HepG2 (cell line): ENCODE measurements around the gene ADIPOR2. TPM values are rescaled to one million over a fixed set of nuclear protein-coding genes. Genes with fewer than 3 reads are reported as not detected.

Experiments
- KDM5B ChIP-seq: sonication (generic); formaldehyde crosslinking; IDR thresholded peaks from 2 replicates; pipeline ENCODE4 v1.4.0; 2020; ENCODE audit warnings: missing genetic modification reagents, mild to moderate bottlenecking, borderline replicate concordance
- KIAA2018 ChIP-seq: sonication (generic); formaldehyde crosslinking; IDR thresholded peaks from 2 replicates; pipeline ENCODE4 v1.5.0; 2020; ENCODE audit warnings: mild to moderate bottlenecking, missing genetic modification reagents, borderline replicate concordance
- LCORL ChIP-seq, 2 experiments: fragments of 450-650 bp in 1 of 2; sonication (generic) in 1 of 2; formaldehyde crosslinking in 1 of 2; IDR thresholded peaks; 2 replicates each; pipeline versions ENCODE4 v1.5.0 to v1.6.1; 2017 to 2020; ENCODE audit warnings: antibody characterized with exemption in 1 of 2, missing genetic modification reagents in 1 of 2
- MTA3 ChIP-seq: sonication (generic); formaldehyde crosslinking; IDR thresholded peaks from 2 replicates; pipeline ENCODE4 v1.4.0; 2020; ENCODE audit warnings: missing genetic modification reagents
- PHF20 ChIP-seq: sonication (generic); formaldehyde crosslinking; IDR thresholded peaks from 2 replicates; pipeline ENCODE4 v1.5.0; 2020; ENCODE audit warnings: mild to moderate bottlenecking, missing genetic modification reagents
- SNRNP70 ChIP-seq: fragments of 200-400 bp; formaldehyde crosslinking; IDR thresholded peaks from 2 replicates; pipeline ENCODE4 v1.6.1; 2017; ENCODE audit warnings: mild to moderate bottlenecking, low read depth, low read length, moderate library complexity
- TFDP2 ChIP-seq: sonication (generic); formaldehyde crosslinking; IDR thresholded peaks from 2 replicates; pipeline ENCODE4 v1.4.0; 2020; ENCODE audit warnings: missing genetic modification reagents
- ZBTB49 ChIP-seq: sonication (generic); formaldehyde crosslinking; IDR thresholded peaks from 2 replicates; pipeline ENCODE4 v1.4.0; 2020; ENCODE audit warnings: missing genetic modification reagents, borderline replicate concordance
- ZKSCAN8 ChIP-seq: IDR thresholded peaks from 2 replicates; pipeline ENCODE4 v1.6.1; 2016; ENCODE audit warnings: borderline replicate concordance, missing genetic modification reagents, missing compliant biosample characterization
- ZNF160 ChIP-seq: sonication (generic); formaldehyde crosslinking; IDR thresholded peaks from 2 replicates; pipeline ENCODE4 v1.8.0; 2022; ENCODE audit warnings: mild to moderate bottlenecking, inconsistent platforms, missing genetic modification reagents
- ZNF331 ChIP-seq: sonication (generic); formaldehyde crosslinking; IDR thresholded peaks from 2 replicates; pipeline ENCODE4 v1.4.0; 2020; ENCODE audit warnings: missing genetic modification reagents
- ZNF383 ChIP-seq: sonication (generic); formaldehyde crosslinking; IDR thresholded peaks from 2 replicates; pipeline ENCODE4 v1.4.0; 2020; ENCODE audit warnings: missing genetic modification reagents, mild to moderate bottlenecking, borderline replicate concordance
- ZXDC ChIP-seq: sonication (generic); formaldehyde crosslinking; IDR thresholded peaks from 2 replicates; pipeline ENCODE4 v1.5.0; 2020; ENCODE audit warnings: mild to moderate bottlenecking, missing genetic modification reagents
- polyA plus RNA-seq, 8 experiments: library from polyadenylated mRNA; depleted of rRNA in 3 of 8; stranded (reverse) in 7 of 8; unstranded in 1 of 8; fragments of >200 nt; fragmentation: Illumina TruSeq in 4 of 8; extraction: Trizol in 4 of 8; gene quantifications; 2 replicates each; pipeline versions ENCODE4 v1.2.1 to v1.2.3, GENCODE V29; 2011 to 2016; ENCODE audit warnings: low read depth in 4 of 8, missing spikeins in 1 of 8, mixed read lengths in 1 of 8; ENCODE audit not compliant: insufficient read depth in 1 of 8
- total RNA-seq, 5 experiments: library from RNA; depleted of rRNA; stranded (reverse); fragments of >200 nt; fragmentation: Illumina TruSeq; extraction: Trizol; gene quantifications; 2 replicates each; pipeline ENCODE4 v1.2.3, GENCODE V29; 2016; ENCODE audit warnings: low read depth in 1 of 5

The ADIPOR2 gene
- total and polyA plus RNA-seq, 2 of the 13 experiments (the other 11 are each of a cell fraction or from before 2014, with no cell fraction given) = 35.2 to 52.2 TPM

- TF ChIP-seq ZNF160 (CRISPR knock-in tag) (no peak), ZXDC (CRISPR knock-in tag) (no peak), KIAA2018 (no peak), TFDP2 (no peak), MTA3 (CRISPR knock-in tag) (no peak), ZNF331 (CRISPR knock-in tag) (no peak), ZNF383 (CRISPR knock-in tag) (no peak), KDM5B (CRISPR knock-in tag) (no peak; the same call in 1 of the 2 replicates), PHF20 (CRISPR knock-in tag) (no peak), ZKSCAN8 (CRISPR knock-in tag) (no peak), ZBTB49 (no peak), SNRNP70 (no peak), LCORL (IDR thresholded peaks at IDR 0.05) (no peak), LCORL (CRISPR knock-in tag; IDR thresholded peaks at IDR 0.05) (peak; percentile 68; the same call in 1 of the 2 replicates)
Observed at GRCh38 chr12:1815814-1816729, 125.2 kb downstream of the ADIPOR2 start (continued).
